HG02870 (cell line): ENCODE measurements around the gene HOXC6.

Experiments used
- ATAC-seq: cut with Tn5 transposase; IDR thresholded peaks from one replicate; pipeline ENCODE4 v1.9.1; 2021; ENCODE audit warnings: mild to moderate bottlenecking, moderate library complexity; ENCODE audit not compliant: unreplicated experiment

Gene HOXC6

GRCh38 chr12:54025499-54026405 lies 2.5 kb upstream of the HOXC6 start:
- no peak for ATAC-seq

GRCh38 chr12:54026640-54027441 lies 1.4 kb upstream of the HOXC6 start:
- no peak for ATAC-seq

GRCh38 chr12:54027442-54027786 lies 826 bp upstream of the HOXC6 start:
- no peak for ATAC-seq

- ATAC-seq = no peak
These were observed 1.5 kb downstream of the HOXC6 start for GRCh38 chr12:54029529-54030441.

GRCh38 chr12:54030442-54030801 lies 2.2 kb downstream of the HOXC6 start:
- ATAC-seq = no peak

GRCh38 chr12:54030889-54031471 lies 2.7 kb downstream of the HOXC6 start:
- ATAC-seq = no peak

- ATAC-seq = no peak
These were observed 3.2 kb downstream of the HOXC6 start for GRCh38 chr12:54031480-54031879.

GRCh38 chr12:54032086-54032619 lies 3.9 kb downstream of the HOXC6 start:
- no peak for ATAC-seq

GRCh38 chr12:54032627-54033100 lies 4.4 kb downstream of the HOXC6 start, which contains the start of gene HOXC5:
HOXC5 (plus strand) TSS chr12:54033050; CDS start chr12:54033123, 73 bp downstream.
- ATAC-seq = no peak

- ATAC-seq = no peak
These were observed 5.1 kb downstream of the HOXC6 start for GRCh38 chr12:54033106-54033979.

GRCh38 chr12:54033980-54034784 lies 5.9 kb downstream of the HOXC6 start:
- ATAC-seq = no peak

- no peak for ATAC-seq
These were observed 6.6 kb downstream of the HOXC6 start for GRCh38 chr12:54034785-54035310.

- no peak for ATAC-seq
These were observed 7.5 kb downstream of the HOXC6 start for GRCh38 chr12:54035568-54036264.

- no peak for ATAC-seq
These were observed 8.6 kb downstream of the HOXC6 start for GRCh38 chr12:54036620-54037359.

GRCh38 chr12:54037360-54038283 lies 9.4 kb downstream of the HOXC6 start:
- no peak for ATAC-seq
